Activated gamma-delta T cell (primary cell): ENCODE results near the gene AMER2.
A peak's percentile ranks its signal among the peaks of the same experiment; 100 is the strongest.
"Not testable (repeated sequence)": the region's sequence is repeated elsewhere in the genome, so short reads cannot be mapped to it uniquely, and the experiment has no call there.

Experiments used
- DNase-seq: peaks from one replicate; lab custom pipeline; 2025; lab: John Stamatoyannopoulos, UW

Gene AMER2

DNA sequence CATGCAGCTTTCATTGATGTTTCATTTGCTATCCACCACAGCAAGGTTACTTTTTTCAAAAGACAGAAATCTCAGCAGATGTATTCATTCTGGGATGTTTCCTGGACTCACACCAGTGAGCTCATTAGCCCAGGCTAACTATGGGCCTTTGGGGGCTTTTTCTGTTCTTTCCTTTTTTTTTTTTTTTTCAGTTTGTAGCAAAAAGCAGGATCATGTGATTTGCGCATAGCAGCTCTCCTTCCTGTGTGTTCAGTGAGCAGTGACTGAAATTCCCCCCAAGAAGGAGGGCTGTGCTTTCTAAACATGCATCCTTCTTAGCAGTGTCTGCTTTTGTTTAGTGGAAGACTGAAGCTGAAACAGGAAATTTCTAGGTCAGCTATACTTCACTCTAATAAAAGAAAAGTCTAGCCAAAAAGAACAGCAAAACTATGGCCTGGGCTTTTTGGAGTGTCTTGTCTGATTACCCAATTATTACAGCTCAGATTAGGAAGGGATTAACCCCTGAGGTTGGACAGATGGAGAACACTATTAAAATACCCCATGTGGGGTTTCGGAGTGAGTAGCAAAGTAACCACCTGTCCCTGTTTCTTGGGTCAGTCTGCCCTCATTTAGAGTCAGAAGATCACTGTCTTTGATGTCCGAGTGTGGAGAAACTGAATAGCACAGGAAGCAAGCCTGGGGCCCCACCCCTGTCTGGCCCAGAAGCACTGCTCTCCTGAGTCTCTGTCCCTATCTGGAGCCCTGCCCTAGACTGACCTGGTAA is 8.9 kb upstream of the AMER2 start:
- DNase-seq = no peak

DNA sequence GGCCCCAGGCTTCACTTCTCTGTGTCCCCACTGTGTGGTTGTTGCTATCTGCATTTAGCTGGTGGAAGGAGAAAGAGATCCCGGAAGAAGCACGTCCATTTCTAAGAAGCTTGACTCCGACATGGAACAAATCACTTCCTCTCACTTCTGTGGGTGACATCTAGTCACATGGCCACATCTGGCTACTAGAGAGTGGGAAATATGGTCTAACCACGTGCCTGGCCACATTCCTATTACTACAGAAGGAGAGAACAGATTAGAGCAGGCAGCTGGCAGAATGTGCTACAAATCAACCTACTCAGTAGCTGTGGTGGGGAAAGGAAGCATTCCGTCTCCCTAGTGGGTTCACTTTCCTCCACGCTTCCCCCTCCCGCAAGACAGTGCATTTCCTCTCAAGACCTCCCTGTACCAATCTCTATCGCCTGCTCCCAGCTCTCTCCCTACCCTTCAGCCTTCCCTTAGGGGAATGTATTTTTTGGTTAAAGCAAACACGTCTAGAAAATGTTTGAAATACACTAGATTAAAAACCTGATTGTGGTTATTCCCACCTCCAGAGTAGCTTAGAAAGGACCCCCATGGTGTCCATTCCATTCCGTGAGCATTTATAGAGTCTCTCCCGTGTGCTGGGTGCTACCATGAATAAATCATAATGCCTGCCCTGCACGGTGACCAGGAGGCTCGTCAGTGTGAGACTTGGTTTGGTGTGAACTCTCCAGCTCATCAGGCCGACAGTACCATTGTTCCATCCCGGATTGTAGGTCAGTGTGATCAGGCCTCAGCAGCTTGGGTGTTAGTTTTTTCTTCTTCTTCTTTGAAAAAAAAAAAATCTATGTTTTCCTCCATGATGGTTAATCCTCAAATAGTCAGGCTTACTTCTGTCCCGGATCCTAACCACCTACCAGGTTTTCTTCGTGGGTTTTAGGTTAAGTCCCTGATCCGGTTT is 8.0 kb upstream of the AMER2 start:
- DNase-seq = no peak

DNA sequence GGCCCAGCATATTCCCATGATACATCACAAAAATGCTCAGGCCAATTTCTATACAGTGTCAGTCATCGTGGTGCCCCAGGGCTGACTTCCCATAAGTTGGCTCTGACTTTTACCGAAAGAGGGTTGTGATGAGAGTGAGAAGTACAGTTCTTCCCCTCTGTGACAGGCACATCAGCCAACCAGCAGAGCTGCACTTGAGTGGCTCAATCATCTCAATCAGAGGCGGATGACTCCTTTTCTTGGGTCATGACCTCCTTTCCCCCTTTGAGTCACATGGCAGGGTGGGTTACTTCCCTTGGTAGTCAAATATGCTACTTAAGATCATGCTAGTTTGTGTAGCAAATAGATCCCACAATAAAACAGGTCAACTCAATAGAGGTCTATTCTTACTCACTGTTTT is 6.9 kb upstream of the AMER2 start:
- DNase-seq = no peak

DNA sequence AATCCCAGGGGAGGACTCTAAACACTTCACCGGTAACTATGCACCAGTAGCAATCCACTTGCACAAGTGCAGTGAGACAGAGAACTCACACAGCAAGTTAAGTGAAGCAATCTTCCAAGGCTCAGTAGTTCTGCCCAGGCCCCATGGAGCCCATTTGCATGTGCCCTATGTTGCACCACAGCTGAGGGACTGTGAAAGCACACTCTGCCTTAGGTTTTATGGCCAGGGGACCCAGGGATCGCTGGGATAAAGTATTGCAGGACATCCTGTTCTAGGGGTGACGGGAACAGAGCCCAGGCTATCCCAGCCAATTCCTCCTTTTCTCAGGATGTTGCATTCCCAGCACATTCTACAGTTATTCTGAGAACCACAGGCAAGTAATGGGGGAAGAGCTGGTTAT is 6.0 kb upstream of the AMER2 start:
- no peak for DNase-seq

DNA sequence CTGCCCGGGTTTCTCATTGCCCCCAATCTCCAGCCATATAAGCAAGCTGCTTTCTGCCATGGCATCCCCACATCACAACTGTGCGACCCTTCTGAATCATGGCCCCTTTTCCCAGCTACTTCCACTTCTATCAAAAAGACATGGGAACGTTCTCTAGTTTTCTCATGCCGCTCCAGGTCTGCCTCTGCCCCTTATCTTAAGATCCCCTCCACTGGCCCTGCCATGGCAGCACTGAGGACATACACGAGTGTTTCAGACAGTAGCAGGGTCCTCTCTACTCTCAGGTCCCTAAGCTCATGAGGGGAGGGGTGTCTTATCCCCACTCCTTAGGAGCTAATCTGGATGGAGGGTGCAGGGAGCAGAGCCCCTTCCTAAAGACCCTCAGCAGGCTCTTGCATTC is 5.5 kb upstream of the AMER2 start:
- DNase-seq = no peak

DNA sequence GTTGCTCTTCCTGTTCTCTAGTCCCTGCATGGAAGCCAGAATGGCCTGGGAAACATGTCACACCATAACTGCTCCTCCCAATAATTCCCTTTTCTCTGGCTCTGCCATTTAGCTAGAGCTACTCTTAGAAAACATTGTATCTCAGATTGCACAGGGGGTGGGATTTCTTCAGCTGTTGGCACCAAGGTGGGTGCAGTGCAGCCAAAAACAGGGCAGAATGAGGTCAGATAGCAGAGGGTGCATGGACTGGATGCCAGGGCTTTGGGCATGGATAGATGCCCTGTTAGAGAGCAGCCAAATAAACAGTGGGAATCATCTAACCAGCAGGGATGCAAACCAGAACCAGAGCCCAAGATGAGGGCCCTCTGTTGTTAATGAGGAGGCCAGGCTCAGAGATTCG is 4.9 kb upstream of the AMER2 start:
- DNase-seq = no peak

DNA sequence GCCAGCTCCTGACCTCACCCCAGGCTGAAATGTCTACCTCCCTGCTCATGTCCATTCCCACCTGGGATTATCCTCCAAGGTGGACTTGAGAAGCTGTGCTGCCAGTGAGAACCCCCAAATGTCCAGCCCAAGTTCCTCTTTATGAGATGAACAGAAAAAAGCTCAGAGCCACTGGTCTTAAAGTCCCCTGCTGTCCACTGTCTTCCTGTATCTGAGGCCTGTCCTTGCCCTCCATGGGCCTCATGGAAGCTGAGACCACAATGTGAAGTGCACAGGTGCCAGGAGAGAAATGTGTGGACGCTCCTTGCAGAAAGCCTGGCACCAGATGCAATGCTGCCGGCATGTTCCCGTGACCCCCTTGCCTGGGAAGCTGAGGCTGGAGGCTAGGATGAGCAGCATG is 3.3 kb upstream of the AMER2 start:
- DNase-seq = no peak

DNA sequence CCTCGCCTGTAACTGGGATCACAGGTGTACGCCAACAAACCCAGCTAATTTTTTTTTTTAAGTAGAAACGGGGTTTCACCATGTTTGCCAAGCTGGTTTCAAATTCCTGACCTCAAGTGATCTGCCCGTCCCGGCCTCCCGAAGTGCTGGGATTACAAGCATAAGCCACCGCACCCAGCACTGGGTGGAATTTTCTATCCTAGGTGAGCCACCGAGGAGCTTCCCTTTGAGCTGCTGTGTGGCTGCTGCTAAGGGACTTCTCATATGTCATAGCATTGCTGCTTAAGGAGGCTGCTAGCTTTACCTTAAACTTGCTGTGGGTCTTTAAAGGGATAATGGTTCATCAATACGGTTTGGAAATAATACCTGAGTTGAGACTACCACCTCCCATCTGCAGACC is 2.9 kb upstream of the AMER2 start:
- DNase-seq = no peak

DNA sequence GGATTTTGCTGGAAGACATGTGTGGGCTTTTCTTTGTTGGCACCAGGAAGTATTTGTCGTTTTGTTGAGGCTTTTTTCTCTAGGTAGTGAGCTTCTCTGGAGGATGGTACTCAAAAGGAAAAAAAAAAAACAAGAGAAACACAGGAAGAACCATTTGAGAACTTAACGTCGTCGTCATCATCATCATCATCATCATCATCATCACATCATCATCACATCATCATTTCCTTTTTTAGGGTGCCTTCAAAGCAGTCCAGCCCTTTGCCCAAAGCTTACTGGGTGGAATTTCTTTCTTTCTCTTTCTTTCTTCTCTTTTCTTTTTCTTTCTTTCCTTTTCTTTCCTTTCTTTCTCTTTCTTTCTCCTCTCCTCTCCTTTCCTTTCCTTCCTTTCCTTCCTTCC is 2.2 kb upstream of the AMER2 start:
- no peak for DNase-seq

DNA sequence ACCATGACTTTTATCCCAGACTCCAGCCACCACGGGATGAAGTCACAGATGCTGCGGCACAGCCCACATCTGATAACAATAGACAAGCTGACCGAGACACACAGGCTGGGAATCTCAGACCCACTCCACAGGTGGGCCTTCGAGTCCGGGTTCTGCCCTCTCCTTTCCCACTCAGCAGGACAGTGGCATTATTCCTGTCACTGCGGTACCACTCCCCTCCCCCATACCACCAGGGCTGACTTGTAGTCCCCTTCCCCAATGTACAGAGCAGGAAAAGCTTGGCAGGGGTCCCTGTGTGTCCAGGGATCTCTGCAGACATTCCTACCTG is 179 bp upstream of the AMER2 start:
- no peak for DNase-seq

DNA sequence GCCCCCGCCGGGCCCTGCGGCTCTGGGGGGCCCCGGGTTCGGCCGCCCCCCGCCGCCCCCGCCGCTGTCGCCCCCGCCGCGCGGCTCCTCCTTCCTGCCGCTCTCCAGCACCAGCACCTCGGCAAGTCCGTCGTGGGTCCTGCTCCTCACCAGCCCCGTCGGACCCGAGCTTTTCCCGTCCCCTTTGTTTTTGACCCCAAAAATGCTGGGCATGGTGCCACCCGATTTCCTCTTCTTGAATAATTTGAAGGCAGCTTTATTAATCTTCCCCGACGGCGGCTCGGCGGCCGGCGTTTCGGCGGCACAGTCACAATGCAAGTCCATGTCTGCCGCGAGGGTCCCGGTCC is 945 bp downstream of the AMER2 start:
- DNase-seq = no peak

DNA sequence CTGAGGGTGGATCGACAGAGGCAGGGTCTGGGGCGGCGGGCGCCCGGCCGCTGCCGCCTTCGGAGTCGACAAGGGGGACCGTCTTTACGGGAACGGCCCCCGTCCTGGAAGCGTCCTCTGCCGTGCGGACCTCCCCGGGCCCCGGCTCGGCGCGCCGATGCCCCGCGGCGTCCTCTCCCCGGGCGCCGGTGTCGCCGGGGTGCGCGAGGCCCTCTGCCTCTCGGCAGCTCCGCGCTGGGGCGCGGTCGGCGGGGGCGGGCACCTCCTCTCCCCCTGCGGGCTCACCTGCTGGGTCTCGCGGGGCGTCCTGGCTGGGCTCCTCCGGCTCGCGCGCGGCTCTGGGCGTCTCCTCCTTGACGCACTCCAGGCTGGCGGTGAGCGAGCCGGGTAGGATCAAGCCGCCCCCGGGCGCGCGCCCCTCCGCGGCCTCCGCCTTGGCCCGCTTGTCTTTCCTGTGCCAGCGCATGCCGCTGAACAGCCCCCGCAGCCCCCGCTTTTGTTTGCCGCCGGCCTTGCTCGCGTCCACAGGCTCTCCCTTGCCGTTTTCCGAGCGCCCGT is 1.5 kb downstream of the AMER2 start:
- peak; percentile 8 for DNase-seq

DNA sequence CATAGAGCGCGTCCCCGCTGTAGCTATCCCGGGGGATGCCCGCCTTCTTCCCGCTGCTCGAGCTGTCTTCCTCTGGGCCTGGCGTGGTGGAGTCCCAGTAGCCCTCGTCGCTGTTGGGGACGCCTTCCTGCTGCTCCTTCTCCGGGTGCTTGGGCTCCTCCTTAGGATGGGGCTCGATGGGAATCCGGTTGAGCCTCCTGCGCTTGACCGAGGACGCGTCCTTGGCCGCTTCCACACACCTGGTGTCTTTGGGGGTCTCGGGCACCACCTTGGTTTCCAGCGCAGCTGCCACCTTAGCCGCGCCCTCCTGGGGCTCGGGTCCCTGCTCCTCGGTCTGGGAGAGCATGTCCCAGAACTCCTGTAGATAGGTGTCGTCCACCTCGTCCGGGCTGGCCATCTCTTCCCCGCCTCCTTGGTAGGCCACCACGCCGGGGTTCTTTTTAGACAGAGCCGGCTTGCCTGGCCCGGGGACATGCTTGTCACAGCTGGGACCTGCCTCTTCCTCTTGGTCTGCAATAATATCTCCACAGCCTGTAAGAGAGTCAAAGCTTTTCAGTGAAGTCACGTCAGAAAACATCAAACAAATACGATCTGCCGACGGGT is 2.0 kb downstream of the AMER2 start:
- DNase-seq = peak; percentile 7

DNA sequence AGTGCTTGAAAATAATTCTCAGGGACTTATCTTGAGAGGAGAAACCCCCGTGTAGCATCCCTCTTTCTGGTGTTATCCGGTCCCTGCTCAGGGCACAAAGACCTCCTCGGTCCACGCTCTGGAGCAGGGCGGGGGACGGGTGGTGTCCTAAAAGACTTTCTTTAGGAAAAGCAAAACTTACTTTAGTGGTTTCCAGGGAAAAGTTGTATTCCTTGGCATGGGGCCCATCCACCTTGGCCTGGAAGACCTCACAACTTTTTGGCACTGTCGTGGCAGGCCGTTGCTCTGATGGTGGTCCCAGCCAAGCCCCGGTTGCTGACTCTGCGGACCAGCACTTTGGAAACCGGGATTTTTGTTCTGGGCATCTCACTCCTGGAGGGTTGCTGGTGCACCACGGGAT is 2.7 kb downstream of the AMER2 start:
- DNase-seq = no peak

DNA sequence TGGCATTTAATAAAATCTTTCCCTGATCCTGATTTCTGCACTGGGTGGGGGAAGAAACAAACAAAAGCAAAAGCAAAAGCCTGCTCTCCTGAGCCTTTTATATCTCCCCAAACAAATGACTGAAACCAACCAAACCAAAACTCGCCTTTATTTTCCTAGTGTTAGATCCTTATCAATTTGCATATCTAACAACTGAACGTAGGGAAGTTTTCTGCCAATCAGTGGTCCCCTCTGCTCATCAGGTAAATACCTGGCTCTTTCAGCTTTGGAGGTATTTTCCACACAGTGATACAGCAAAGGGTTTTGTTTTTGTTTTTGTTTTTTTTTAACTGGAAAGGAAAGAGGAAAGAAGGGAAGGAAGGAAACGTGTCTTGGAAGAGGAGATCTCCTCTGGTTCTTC is 3.3 kb downstream of the AMER2 start:
- no peak for DNase-seq

DNA sequence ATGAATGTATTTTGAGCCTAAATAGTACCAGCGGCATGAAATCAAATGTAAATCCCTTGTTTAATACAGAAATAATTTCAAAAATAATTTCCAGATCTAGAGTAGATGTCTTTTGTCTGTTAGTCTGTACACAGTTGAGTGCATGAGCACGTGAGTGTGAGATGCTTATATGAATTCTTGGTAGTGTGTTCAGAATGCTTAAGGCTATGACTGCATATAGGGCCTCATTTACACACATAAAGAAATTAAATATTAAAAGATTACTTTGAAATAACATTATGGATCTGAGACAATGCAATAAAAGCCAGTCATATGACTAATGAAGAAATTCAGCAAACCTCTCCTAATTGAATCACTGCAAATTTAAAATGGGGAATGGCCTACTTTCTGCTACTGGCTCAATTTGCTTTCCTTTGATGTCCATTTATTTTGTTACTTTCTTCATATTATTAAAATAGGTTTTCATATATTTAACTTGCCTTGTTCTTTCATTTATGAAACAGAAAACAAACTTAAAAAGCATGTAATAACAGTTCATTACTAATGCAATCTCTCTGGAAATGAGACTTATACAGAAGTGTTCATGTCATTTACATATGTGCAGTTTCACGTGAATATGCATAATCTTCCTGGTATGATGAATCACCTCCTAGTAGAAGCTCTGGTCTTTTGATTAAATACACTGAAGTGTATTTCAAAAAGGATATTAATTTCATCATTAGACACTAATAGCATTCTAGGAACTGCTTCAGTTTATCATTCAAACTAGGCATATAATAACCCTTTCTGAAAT is 4.5 kb downstream of the AMER2 start:
- DNase-seq = no peak

DNA sequence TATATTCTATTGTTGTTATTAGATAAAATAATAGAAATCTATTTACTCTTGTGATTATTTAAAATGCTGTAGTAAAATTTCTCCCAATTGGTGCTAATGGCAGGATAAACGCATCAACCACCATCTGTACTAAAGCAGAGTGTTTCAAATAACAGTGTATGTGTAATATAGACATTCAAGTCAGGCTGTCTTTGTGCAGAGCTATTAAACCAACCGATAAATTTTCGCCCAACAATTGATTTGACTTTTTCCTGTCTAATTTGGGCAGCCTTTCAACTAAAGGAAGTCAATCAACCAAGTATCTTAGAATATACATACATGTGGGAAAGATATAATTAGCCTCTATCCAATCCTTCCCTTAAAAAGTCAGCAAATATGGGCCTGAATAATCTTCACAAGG is 5.8 kb downstream of the AMER2 start:
- DNase-seq = no peak

DNA sequence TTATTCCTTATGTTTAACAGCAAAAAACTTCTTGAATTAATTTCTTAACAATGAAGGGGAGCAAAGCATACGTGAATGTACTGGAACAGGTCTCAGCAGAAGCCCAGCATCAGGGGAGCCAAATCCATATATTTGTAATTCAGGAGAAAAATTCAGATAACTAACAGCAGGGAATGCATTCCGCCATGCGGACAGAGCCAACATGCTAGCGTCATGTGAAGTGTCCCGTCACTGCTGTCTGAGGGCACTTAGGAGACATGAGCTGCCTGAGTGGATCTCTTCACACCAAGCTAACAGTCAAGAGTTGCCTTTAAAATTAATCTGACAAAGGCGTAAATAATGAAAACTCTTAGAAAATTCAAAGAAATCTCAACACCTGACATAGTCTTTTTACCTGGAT is 6.4 kb downstream of the AMER2 start:
- DNase-seq = no peak

DNA sequence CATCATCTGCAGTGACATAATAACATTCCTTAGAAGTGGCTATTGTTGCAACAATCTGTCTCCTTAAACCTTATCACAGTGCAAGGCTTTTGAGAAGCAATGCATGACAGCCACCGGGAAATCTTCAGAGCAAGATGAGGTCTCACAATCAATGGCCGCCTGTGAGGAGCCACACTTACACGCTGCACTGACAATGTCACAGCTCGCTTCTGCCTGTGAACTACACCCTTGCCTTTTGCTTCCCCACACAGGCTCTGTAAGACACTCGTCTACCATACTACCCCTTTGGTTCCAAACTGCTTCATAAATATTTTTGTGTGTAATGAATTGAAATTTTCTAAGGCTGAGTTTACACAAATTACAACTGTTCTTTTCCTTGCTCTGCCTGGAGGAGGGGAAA is 6.9 kb downstream of the AMER2 start:
- not testable (repeated sequence) for DNase-seq

DNA sequence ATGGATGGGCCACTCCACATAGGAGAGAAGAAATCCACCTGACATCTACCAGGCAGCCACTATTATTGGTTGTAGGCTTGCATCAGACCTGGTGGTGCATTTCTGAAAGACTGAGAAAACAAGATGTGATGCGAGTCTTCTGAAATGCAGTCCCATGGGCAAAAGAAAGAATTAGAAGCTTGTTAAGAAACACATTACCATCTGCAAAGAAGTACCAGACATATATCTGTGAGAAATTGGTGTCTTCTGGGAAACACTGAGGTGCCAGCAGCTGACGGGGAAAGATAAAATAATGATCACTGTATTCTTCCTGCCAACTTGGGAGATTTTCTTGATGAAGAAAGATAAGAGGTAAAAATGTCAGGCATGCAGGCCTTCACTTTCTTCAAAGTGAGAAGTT is 14.4 kb downstream of the AMER2 start:
- no peak for DNase-seq

DNA sequence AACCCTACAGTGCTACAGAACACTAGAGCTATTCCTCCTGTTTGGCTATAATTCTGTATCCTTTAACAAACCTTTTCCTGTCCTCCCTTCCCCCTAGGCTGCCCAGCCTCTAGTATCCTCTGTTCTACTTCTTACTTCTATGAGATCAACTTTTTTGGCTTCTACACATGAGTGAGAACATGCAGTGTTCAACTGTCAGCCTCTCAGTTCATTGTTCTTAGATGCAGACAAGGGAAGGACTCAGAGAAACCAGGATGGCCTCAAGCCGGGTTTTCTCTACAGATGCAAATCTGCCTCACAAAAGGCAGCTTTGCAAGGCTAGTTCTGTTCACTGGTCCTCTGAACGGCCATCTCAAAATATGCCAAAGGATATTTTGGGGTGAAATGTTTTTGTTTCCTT is 18.4 kb downstream of the AMER2 start:
- no peak for DNase-seq

DNA sequence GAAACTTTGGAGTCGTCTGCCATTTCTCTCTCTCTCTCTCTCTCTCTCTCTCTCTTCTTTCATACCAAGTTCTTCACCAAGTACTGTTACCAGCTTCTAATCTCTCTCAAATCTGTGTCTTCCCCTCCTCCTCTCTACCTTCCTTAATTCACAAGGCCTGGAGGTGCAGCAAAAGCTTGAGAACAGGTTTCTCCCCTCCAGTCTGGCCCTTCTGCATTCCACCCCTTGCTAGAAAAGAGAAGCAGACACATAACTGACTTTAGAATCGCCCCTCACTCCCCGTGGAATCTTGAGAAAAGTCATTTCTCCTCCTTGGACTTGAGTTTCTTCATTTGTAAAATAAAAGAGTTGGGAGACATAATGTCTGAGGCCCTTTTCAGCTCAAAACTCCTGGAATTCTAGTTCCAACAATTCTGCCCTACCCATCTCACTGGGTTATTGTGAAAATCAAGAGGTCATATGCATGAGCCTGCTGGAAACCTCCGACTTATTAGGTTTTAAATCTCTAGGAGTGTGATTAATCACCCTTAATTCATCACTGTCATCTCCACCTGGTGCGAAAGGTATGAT is 20.4 kb downstream of the AMER2 start:
- DNase-seq = no peak
